IPS DF 19.7 (cell line): ENCODE measurements around the gene KIF16B.
"Not testable (repeated sequence)": the region's sequence is repeated elsewhere in the genome, so short reads cannot be mapped to it uniquely, and the experiment has no call there.

Experiments
- DNase-seq: peaks from one replicate; pipeline ENCODE4 v3.0.0-alpha.2; 2013; ENCODE audit warnings: low read depth, low spot score

Gene KIF16B

DNA sequence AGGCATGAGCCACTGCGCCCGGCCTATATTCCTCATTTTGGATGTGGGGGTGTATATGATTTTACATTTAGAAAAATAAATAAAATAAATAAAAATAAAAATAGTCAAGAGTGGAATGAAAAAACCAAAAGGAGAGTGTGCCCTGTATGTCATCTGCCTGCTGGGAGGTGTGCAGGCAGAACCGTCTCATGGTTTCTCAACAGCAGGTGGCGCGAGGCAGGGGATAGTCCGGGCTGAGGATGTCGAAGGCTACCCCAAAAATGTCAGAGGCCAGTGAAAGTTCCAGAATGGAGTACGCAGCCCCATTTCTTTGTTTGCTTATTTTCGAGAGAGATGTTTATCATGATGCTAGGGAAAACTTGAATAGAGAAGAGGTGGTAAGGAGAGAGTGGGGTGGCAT, 16.4 kb upstream of the KIF16B start:
- no peak for DNase-seq

DNA sequence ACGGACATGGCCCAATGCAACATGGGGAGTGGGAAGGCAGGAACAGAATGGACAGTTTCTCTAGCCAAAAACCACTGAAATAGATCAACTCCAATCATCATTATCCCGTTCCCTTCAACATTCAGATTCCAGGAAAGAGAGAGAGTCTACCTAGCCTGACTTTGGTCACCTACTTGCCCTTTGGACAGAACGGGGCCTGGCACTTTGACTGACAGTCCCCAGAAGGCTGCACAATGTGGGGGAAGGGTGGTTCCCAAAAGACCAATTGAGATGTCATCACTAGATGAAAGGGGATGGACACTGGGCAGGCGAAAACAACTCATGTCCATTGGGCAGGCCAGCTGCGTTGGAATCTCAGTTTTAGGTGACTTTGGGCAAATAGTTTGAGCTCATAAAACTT, 15.0 kb upstream of the KIF16B start:
- DNase-seq = no peak

DNA sequence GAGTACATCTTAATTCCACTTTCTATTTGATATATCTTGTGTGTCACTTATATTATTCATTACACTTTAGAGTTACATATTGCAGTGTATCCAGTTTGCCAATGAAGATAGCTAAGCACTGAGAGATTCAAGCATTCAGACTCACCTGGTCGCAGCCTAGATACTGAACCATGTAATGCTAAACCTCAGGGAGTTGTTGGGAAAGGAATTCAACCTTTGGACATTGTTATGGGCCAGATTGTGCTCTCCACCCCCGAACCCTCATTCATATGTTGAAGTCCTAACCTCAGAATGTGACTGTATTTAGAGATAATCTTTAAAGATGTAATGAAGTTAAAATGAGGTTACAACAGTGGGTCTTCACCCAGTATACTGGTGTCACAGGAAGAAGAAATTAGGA, 13.8 kb upstream of the KIF16B start:
- no peak for DNase-seq

DNA sequence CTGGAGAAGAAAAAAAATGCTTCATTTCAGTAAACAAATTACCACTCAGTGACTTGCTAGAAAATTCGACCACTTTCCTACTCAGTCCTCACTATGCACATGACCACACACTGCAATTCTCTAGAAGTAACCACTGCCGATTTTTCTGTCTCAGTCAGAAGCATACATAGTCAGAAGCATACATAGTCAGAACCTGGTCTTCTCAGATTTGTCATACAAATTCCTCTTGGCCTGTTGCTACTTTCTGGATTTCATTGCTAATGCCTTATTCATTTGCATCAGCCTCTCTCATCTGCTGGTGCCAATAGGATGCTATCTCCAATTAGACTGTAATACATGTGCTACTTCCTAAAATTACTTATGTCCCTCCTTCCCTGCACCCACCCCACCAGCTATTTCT, 10.2 kb upstream of the KIF16B start:
- no peak for DNase-seq

DNA sequence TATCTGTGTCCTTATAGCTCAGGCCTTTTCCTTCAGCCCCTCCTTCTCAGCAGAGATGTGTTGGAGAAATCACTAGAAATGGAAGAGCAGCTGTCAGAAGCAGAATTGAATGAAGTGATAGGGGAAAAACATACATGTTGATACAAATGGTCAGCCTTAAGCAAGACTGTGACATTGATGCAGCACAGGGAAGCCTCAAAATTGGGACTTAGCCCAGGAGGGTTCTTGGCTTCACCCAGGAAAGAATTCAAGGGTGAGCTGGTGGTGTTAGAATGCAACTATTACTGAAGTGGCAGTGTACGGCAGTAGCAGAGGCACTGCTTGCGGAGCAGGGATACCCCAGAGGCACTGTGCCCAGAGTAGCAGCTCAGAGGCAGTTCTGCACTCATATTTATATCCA, 8.0 kb upstream of the KIF16B start:
- no peak for DNase-seq

DNA sequence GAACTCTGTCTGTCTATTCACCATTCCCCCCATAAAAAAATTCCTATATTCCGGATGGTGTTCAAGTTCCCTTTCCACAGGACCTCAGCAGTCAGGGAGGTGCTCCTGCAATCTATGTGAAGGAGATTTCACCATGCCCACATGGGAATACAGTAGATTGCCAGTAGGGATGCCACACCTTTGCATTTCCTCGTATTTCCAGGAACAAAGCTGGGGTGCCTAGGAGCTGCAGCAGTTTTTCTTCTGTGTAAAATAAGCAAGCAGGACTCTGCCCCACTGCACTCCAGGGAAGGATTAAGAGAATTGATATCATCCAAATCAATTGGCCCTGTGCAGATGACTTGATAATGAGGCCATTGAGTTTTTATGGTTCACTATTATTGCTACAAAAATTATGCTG, 7.4 kb upstream of the KIF16B start:
- DNase-seq = no peak

DNA sequence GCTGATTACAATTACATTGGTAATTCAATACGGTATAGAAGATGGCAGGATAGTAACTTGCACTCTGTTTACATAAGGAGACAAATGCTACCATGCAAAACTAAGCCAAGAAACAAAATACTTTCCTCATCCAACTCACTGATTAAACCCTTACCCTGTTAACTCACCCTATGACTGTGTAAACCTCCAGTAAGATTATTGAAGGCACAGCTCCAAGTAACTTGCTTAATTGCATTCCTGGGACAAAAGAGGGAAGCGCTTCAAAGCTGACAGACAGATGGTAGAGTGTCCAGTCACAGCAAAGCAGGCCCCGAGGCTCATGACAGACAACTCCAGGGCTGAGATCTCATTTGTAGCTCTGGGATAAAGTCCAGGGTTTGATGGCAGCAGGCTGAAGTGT, 6.9 kb upstream of the KIF16B start:
- DNase-seq = no peak

DNA sequence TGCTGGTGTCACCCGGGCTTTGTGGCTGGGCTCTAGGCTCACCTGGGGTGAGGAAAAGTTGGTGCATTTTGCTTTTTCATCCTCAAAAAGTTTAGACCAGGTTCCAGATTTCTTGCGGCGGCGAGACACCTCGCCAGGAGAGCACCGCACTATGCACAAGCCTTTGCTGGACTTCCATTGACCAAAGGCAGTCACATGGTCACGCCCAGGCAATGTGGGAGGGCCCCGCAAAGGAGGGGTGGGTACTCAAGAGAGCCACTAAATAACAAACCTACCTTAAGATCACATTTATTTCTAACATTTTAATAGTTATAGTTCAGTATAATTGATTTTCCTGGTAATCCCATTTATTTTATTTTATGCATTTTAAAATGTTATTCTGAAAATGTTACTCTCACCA, 3.0 kb upstream of the KIF16B start:
- DNase-seq = no peak

DNA sequence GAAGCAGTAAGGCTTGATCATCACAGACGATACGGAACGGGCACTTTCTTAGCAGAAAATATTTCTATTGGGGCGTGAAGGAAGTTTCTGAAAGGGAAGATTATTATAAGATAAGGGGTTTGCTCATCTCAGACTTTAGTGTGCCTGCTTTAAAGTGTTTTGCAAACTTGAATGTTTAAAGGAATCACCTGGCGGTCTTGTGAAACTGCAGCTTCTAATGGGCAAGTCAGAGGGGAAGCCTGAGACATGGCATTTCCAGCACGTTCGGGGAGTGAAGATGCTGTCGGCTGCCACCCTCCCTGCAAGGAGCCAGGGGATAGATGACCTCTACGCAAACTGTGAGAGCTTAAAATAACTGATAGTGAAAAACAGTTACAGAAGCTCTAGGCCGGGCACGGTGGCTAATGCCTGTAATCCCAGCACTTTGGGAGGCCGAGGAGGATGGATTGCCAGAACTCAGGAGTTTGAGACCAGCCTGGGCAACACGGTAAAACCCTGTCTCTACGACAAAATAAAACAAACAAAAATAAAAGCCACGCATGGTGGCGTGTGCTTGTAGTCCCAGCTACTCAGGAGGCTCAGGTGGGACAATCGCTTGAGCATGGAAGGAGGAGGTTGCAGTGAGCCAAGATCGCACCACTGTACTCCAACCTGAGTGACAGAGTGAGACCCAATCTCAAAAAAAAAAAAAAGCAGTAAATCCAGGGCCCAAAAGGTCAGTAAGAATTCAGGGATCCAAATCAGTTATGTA, 2.3 kb upstream of the KIF16B start:
- no peak for DNase-seq

DNA sequence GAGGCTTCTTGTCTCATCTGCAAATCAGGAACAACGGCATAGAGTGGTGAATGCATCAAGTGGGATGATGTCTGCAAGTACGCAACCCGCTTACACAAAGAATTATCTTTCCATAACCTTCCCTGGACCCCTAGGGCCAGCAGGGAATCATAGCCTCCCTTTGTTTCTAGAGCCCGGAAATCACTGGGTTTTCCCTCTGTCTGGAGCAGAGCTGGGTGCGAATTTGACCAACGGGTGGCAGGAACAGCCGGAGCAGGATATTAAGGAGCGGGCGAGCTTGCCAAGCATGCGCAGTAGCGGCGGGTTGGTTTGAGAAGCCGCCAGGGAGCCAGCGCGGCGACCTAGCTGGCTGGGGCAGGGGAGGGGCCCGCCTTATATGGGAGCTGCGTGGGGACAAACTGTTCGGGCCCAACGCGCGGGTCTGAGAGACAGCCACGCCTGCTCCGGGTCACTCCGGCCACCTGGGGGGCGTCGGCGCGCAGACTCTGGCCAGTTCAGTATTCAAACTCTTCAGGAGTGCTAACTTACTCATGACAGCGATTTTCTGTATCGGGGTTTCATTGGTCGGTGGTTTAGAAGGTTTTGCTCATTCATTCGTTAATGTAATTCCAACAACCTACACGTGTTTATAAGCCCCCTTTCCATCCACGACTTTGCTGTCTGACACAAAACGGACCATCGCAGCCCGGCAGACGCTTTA, 1.6 kb upstream of the KIF16B start:
- DNase-seq = no peak

DNA sequence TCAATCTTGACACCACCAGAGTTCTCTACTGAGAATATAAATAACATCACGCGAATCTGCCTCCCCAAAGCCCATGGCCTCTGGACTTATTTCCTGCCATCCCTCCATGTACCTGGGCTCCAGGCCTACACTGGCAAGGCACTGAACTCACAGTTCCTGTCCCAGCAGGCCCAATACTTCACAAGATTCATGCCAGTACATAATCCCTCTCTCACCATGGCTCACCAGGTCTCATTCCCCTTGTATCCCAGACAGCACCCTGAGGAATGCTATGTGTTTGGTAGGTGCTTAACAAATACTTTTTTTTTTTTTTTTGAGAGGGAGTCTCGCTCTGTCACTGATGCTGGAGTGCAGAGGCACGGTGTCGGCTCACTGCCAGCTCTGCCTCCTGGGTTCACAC, 1.9 kb downstream of the KIF16B start:
- DNase-seq = no peak

DNA sequence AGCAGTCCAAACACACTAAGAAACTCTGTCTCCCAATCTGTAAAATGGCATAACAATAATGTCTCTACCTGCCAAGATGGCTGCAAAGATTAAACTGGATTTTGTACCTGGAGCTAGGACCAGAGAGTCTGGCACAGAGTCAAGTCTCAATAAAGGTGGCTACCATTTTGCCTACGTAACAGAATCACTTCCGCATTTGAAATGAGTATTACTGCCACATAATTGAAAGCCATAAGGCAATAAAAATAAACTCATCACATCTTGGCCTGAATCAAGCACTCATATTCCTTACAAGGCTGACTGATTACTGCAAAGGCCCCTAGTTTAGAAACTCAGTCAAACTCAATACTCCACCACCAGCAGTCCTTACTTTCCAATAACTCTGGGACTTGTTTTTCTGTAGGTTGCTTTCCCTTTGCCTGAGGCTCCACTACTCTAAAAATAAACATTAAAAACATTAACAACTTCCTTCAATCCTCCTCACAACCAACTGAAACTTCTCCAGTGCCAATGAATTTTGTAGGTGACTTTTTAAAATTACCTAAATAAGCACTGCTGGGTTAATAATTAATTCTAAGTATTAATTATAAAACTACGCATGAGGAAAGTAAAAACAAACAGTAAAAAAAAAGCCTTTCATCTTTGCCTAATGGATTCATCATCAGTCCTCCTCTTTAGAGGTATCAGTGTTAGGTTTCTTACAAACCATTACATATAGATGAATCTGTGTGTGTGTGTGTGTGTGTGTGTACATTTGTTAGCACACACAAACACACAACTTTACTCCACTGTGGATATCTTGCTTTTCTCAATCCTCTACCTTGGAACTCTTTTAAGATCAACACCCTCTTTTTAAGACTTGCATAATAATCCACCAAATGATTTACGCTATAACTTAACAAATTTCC, 3.7 kb downstream of the KIF16B start:
- no peak for DNase-seq

DNA sequence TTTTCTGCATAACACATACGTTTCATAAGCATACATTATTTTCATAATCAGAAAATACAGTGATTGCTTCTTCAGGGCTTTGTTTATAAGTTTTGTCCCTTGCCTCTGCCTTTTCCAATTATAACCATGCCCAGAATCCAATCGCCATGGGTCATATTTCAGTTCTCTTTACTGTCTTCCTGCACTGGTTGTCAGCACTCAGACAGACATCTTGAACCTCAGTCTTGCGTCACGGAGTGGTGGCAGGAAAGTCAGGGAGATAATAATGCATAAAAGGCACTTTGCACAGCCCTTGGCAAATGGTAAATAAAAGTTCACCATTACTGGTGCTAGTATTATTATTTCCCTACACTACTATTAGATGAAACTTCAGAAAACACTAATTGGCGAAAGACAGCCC, 7.2 kb downstream of the KIF16B start:
- no peak for DNase-seq

DNA sequence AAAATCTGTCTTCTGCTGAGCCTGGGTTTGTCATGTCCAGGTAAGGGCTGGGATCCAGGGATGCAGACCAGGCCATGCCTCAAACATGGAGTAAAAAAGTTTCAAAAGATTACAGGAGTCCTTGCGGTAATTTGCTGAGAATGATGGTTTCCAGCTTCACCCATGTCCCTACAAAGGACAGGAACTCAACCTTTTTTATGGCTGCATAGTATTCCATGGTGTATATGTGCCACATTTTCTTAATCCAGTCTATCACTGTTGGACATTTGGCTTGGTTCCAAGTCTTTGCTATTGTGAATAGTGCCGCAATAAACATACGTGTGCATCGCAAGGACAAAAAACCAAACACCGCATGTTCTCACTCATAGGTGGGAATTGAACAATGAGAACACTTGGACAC, 9.2 kb downstream of the KIF16B start:
- DNase-seq = not testable (repeated sequence)

DNA sequence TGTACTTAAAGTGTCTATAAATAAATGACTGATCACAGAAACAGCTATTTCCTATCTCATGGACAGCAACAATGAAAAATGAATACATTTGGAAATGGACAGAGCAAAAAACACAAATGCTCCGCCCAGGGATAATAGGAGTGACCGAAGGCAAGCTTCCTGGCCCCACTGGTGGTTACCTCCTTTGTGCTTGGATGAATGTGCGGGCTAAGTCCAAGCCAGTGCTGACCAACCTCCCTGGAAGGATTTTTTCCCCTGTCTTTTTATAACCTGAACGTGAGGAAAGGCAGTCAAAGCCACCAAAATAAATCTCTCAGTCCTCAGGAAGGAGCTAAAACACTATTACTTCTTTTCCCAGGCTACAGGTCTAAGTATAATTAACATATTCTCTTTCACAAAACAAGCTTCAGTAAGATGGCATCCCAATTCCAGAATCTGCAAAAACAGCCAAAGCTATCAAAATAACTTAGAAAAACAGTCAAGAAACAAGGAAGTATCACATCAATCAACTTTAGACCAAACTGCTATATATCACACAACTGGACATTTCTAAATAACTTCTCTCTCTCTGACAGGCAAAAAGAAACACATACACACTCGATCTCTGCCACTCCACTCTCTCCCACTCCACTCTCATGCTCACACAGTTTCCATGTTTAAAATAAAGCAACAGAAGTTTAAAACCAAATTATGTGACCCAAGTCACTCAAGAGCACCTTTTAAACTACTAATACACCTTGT, 10.0 kb downstream of the KIF16B start:
- no peak for DNase-seq

DNA sequence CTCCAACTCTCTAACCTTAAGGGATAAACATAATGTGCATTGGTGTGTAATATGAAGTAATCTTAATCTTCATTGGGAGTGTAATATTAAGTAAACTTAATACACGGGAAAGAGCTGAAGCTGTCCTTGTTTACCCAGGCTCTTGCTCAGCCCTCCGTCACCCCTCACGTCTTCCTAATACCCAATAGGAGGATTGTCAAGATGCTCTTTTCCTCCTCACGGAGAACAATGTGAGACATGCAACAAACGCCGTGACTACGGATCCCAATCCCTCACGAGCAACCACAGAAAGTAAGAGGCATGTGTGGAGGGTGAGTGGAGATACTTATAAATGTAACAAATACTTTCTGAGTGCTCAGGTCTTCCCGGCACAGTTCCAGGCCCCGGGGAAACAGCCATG, 11.0 kb downstream of the KIF16B start:
- no peak for DNase-seq

DNA sequence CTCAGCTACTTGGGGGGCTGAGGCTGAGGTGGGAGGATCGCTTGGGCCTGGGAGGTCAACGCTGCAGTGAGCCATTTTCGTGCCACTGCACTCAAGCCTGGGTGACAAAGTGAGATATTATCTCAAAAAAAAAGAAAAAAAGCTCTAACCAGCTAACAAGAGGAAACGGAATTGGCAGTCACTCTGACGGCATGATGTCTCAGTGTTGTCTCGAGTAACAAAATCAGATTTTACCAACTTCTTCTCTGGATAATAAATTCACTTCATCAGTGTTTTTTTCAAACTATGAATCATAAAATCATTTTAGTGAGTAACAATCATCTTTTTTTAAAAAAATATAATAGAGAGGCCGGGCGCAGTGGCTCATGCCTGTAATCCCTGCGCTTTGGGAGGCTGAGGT, 12.6 kb downstream of the KIF16B start:
- DNase-seq = no peak

DNA sequence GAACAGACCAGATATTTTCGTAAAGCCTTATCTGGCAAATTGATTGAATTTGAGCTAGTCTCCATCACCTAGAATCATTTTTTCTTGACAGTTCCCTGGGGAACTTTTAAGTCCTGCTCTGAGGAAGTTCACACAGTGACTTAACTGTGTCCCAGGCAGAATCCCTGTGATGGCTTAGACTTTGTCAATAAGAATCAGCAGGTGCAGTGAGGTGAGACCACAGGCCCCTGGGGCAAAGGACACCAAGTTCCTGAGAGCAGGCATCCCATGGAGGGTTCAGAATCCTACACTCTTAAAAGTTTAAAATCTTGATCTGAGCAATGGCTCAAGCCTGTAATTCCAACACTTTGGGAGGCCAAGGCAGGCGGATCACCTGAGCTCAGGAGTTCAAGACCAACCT, 13.0 kb downstream of the KIF16B start:
- DNase-seq = no peak

DNA sequence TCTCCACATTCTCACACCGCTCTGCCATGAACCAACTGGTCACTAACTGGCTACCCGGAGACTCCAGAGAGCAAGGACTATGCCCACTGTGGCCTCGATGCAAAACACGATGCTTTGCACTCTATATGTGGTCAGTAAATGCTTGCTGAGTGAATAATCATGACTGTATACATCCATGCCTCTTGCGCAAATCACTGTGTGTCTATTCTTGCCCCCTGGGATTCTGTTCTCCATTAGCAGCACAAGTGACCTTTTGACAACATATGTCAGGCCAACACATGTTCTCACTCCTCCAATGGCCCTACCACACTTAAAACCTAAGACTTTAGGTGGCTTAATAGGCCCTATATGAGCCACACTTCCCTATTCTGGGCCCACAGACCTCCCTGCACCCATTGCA, 16.9 kb downstream of the KIF16B start:
- no peak for DNase-seq

DNA sequence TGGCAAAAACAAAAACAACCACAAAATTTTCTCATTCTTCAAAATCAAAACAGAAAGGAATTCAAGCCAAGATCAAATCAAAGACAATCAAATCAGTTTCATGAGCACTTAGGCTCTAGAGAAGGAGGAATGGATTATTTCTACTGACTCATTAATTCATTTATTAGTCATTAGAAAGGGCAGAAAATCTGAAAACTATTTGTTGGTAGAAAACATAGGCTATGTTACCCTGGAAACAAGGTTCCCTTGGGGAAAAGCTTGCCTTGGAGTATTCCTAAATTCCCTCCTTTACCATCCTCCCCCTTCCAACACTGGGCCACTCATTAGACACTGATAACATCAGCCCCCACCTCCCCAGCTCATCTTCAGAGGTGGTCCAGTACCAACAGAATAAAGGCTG, 17.5 kb downstream of the KIF16B start:
- DNase-seq = no peak

DNA sequence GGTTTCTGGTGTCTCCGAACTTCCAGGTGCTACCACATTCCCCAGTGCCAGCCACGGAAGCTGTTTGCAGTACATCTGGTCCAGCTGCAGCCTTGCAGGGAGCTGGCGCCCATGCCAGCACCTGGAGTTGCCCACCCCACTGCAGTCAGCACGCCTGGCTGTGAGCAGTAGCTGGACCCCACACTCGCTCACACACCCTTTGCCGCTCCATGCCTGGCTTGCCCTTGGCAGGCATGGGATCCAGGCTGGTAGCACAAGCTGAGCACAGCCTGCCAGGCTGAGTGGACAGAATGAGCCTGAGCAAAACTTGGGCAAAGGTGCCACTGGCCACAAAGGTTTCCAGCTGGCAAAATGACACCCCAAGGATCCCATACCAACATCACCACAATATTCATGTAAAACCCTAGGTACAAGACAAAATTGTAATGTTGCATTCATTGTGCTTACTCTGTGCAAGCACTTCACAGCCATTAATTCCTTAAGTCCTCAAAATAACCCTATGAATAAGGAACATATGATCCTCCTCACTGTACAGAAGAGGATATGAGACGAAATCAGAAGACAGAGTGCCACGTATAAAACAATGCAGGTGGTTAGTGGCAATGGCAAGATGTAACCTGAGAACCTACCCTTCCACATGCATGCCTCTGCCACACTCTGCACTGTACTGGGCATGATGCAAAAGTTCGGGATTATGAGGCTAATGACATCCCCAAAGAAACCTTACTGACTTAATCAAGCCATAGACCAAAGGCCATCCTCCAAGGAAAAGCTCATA, 18.3 kb downstream of the KIF16B start:
- no peak for DNase-seq
